GM18517 (cell line): Measurements from ENCODE around the gene ITGAD.
"Not testable (repeated sequence)": the region's sequence is repeated elsewhere in the genome, so short reads cannot be mapped to it uniquely, and the experiment has no call there.

Experiments used
- ATAC-seq: cut with Tn5 transposase; IDR thresholded peaks from one replicate; pipeline ENCODE4 v1.9.1; 2021; ENCODE audit warnings: mild to moderate bottlenecking, moderate library complexity; ENCODE audit not compliant: unreplicated experiment

Gene ITGAD

DNA sequence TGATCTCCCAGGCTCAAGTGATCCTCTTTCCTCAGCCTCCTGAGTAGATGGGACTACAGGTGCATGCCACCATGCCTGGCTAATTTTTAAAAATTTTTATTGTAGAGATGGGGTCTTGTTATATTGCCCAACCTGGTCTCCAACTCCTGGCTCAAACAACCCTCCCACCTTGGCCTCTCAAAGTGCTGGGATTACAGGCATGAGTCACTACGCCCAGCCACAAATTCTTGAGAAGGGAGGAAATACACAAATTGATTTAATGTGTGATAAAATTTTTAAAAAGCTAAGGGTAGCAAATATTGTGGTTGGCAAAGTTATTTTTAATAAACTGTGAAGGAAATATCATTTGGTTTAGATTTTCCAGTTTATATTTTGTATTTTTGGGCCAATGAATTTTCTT lies 9.6 kb downstream of the ITGAD start:
- ATAC-seq: no peak

DNA sequence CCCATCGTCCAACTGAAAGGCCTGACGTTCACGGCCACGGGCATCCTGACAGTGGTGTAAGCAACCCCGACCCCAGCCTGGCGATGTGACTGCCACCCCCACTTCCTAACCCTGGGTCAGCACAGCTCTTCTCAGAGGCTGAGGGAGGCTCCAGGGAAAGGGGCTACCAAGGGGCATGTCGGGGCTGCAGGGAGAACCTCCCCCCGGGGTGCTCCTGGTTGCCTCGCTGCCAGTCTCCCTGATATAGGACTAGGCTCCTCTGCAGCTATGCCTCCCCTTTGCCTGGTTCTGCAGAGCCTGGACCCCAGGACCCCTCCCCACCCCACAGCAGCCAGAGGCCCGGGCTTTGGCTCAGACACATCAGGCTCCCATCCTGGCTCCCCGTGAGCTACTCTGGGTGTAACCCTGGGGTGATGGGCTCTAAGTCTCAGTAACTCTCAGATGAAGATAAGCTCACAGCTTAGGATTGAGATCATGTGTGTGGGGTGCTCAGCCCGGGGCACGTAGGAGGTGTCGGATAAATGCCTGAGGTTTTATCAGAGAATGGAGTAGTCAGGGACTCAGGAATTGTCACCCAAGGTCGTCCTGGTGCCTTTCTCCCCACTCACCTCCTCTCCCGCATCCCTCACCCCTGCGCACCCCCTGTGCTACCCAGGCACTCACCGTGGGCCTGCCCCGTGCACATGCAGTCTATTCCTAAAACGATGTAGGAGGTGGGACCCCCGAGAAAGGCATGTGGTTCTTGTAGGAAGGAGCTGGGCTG lies 10.6 kb downstream of the ITGAD start:
- ATAC-seq: no peak

DNA sequence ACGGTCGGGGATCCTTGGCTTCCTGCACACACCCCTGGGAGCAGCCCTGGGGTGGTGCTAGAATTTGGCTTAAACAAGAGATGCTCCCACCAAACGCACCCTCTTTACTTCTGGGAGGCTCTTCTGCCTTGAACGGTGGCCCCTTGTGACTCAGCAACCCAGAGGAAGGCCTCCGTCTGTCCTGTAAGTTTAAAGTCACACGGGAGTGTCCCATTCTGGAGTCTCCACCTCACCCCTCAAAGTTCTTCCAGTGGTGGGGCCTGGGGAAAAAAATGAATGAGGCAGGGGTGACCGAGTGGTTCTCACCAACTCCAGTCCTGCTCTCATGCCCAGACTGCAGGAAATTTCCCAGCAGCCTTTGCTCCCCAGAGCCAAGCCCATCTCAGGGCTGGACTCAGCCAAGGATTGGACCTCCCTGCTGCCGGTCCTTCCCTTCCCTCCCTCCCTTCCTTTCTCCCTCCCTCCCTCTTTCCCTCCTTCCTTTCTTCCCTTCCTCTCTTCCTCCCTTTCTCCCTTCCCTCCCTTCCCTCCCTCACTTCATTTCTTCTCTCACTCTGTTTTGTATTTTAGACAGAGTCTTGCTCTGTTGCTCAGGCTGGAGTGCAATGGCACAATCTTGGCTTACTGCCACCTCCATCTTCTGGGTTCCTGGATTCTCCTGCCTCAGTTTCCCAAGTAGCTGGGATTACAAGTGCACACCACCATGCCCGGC lies 11.4 kb downstream of the ITGAD start:
- no peak for ATAC-seq

DNA sequence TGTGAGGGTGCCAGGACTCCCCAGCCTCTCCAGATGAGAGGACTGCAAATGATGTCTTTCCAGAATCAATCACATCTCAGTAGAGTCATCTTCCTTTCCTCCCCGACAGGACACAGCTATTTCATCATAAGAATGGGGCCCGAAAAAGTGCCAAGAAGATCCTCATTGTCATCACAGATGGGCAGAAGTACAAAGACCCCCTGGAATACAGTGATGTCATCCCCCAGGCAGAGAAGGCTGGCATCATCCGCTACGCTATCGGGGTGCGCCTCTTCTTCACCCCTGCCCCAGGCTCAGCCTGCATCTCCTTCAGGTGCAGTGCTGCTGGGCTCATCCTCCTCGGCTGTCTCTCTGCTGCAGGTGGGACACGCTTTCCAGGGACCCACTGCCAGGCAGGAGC lies 14.3 kb downstream of the ITGAD start:
- ATAC-seq: no peak

DNA sequence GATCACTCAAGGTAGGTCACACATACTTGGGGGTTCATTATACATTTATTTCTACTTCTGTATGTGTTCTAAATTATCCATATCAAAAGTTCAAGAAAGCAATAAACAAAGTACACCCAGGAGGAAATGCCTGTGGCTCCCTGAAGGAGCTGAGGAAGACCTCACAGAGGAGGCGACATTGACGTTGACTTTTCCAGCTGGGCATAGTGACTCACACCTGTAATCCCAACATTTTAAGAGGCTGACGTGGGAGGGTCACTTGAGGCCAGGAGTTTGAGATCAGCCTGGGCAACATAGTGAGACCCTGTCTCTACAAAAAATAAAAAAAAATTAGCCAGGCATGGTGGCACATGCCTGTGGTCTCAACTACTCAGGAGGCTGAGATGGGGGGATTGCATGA lies 16.3 kb downstream of the ITGAD start:
- ATAC-seq: no peak

DNA sequence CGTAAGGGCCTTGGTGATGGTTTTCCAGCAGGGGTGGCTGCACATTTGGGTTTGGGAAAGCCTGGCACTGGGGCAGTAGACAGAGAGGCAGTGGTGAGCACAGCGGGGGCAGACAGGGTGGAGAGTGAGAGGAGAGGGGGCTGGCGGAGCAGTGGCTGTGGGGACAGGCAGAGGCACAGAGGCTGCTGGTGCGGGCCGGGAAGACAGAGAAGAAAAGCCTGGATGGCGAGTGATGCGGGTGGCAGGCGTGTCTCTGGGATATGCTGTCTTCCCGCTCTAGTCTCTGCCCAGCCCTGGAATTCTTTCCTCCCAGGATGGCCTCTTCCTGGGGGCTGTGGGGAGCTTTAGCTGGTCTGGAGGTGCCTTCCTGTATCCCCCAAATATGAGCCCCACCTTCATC lies 16.9 kb downstream of the ITGAD start:
- no peak for ATAC-seq

DNA sequence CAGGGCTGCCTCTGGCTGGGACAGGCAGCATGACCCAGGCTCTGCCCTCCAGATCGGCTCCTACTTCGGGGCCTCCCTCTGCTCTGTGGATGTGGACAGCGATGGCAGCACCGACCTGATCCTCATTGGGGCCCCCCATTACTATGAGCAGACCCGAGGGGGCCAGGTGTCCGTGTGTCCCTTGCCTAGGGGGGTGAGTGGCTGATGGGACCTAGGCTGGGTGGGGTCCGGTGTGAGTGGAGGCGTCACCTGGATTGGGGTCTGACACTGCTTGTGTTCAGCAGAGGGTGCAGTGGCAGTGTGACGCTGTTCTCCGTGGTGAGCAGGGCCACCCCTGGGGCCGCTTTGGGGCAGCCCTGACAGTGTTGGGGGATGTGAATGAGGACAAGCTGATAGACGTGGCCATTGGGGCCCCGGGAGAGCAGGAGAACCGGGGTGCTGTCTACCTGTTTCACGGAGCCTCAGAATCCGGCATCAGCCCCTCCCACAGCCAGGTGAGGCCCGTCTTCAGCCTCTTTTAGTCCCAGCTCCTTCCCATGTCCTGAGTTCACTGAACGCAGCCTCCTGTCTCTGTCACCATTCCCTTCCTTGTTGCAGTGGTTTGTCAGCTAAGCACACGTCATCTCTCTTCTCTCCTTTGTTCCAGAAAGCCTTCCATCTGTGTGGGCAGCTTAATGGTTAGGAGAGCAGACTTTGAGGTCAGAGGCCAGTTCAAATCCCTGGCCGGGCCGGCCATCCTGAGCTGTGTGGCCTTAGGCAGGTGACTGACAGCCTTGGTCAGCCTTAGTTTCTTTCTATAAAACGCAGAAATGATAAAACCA lies 18.1 kb downstream of the ITGAD start:
- ATAC-seq: no peak

DNA sequence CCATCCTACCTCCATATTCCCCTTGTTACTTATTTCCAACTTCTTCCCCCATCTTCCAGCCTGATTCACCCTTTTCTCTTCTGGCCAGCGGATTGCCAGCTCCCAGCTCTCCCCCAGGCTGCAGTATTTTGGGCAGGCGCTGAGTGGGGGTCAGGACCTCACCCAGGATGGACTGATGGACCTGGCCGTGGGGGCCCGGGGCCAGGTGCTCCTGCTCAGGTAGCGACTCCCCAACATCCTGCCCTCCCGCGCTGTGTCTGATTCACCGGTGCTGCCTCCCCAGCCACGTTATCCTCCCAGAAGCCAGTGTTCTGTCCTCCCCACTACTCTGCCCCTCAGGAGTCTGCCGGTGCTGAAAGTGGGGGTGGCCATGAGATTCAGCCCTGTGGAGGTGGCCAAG lies 19.6 kb downstream of the ITGAD start:
- no peak for ATAC-seq

DNA sequence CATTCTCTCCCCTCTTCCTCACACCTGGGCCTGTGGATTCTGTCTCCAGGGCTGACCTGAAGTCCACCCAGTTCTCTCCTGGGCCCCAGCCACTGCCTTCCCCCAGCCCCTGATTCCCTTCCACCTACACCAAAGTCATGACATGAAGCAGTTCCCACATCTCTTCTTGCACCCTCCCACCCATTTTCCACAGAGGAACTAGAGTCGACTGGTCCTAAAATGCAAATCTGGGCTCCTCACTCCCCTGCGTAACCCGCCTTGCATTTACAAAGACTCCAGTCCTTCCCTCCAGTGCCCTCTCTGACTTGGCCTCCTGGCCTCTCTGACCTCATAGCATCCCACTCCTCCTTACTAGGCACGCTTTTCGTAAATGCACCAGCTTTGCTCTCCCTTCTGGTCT lies 20.2 kb downstream of the ITGAD start:
- ATAC-seq: no peak

DNA sequence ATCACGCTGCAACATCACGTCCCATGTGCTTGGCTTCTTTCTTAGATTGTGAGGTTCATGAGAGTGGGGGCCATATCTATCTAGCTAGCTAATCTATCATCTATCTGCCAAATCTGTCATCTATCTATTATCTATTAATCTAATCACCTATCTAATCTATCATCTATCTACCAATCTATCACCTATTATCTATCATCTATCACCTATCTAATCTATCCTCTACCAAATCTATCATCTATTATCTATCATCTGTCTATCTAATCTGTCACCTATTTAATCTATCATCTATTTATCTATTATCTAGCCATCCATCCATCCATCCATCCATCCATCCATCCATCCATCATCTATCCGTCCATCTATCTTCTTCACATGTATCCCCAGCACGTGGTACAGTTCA lies 20.8 kb downstream of the ITGAD start:
- ATAC-seq: no peak

DNA sequence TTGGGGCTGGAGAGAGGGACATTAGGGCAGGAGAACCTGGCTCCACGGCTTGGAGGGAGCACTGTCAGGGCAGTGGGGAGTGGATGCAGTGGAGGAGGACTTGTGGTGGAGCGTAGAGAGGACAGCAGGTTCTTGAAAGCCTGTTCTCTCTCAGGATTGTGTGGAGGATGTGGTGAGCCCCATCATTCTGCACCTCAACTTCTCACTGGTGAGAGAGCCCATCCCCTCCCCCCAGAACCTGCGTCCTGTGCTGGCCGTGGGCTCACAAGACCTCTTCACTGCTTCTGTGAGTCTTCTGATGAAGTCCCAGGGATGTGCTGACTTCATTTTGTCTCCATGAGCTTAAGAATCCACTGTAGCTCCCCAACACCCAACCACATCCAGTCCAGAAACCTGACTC lies 21.6 kb downstream of the ITGAD start:
- ATAC-seq: no peak

DNA sequence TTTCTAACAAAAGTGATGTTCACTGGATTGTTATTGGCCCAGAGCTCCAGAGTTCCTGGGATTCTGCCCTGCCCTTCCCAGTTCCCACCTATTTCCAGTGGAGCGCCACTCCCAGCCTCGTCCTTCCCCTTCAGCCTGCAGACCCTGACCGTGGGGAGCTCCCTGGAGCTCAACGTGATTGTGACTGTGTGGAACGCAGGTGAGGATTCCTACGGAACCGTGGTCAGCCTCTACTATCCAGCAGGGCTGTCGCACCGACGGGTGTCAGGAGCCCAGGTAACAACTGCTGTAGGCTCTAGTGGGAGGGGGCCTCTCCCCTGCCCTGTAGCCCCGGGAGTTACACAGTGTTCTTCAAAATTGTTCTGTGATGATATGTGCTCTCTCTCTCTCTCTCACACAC lies 23.2 kb downstream of the ITGAD start:
- ATAC-seq: no peak

DNA sequence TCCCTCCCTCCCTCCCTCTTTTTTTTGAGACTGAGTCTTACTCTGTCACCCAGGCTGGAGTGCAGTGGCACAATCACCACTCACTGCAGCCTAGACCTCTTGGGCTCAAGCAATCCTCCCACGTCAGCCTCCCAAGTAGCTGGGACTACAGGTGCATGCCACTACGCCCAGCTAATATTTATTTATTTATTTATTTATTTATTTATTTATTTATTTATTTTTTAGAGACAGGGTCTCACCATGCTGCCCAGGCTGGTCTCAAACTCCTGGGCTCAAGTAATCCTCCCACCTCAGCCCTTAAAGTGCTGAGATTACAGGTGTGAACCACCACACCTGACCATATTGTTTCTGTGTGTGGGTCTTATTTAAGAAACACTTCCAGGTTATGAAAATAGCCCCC lies 23.9 kb downstream of the ITGAD start:
- not testable (repeated sequence) for ATAC-seq

DNA sequence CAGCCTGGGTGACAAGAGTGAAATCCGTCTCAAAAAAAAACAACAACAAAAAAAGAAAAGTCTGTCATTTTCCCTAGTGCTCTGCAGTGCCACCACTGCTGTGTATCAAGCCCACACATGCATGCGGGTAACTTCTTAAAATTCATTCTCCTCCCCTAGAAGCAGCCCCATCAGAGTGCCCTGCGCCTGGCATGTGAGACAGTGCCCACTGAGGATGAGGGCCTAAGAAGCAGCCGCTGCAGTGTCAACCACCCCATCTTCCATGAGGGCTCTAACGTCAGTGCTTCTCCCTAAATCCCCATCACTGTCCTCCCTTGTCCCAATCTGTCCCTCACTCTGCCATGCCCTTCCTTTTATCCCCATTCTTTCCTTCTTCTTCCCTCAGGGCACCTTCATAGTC lies 24.8 kb downstream of the ITGAD start:
- no peak for ATAC-seq

DNA sequence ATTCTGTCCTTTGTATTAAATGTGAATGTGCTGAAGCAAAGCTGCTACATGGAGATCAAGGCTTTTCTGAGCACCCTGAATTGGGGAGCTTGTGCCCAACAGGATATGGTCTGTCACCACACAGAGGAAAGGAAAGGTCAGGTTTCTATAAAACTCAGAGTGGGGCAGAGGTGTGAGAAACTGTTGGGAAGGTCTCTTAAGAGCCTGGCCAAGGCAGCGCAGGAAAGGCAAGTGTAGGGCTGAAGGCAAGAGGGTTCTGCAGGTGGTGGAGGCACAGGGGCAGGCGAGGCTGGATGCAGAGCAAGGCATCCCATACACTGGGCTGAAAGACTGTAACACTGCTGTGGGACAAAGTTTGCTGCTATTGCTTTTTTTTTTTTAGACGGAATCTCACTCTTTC lies 26.9 kb downstream of the ITGAD start:
- no peak for ATAC-seq

DNA sequence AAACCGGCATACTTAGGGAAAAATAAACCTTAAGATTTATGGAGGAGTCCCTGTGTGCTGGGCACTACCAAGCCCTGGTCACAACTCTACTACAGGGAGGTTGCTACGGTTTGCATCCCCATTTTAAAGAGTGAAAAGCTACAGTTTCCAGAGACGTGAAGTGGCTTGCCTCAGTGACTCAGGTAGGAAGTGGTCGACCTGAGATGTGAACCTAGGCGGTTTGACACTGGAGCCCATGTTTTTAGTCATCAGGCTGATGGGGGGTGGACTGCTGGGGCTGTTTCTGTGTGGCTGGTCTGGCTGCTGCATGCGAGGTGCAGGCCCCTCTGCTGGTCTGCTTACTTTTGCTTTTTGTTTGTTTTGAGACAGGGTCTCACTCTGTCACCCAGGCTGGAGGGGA lies 28.5 kb downstream of the ITGAD start:
- ATAC-seq: no peak

DNA sequence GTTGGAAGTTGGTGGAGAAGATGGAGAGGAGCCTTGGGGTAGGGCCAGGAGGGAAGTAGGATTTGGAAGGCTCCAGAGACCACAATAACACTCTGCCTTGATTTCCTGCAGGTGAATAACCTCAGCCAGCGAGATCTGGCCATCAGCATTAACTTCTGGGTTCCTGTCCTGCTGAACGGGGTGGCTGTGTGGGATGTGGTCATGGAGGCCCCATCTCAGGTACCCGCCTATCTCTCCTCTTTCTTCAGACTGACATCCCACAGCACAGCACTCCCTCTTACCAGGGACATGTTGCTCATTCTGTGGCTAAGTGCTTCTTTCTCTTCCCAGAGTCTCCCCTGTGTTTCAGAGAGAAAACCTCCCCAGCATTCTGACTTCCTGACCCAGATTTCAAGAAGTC lies 30.1 kb downstream of the ITGAD start:
- ATAC-seq: no peak

DNA sequence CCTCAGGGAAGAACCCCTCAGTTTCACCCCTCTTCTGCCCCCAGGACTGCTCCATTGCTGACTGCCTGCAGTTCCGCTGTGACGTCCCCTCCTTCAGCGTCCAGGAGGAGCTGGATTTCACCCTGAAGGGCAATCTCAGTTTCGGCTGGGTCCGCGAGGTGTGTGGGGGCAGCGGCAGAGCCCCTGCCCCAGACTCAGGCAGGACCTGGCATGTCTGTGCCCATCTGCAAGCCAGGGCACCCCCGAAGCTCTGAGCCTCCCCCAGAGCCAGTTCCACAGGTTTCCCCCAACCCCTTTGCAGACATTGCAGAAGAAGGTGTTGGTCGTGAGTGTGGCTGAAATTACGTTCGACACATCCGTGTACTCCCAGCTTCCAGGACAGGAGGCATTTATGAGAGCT lies 30.7 kb downstream of the ITGAD start:
- ATAC-seq: no peak

DNA sequence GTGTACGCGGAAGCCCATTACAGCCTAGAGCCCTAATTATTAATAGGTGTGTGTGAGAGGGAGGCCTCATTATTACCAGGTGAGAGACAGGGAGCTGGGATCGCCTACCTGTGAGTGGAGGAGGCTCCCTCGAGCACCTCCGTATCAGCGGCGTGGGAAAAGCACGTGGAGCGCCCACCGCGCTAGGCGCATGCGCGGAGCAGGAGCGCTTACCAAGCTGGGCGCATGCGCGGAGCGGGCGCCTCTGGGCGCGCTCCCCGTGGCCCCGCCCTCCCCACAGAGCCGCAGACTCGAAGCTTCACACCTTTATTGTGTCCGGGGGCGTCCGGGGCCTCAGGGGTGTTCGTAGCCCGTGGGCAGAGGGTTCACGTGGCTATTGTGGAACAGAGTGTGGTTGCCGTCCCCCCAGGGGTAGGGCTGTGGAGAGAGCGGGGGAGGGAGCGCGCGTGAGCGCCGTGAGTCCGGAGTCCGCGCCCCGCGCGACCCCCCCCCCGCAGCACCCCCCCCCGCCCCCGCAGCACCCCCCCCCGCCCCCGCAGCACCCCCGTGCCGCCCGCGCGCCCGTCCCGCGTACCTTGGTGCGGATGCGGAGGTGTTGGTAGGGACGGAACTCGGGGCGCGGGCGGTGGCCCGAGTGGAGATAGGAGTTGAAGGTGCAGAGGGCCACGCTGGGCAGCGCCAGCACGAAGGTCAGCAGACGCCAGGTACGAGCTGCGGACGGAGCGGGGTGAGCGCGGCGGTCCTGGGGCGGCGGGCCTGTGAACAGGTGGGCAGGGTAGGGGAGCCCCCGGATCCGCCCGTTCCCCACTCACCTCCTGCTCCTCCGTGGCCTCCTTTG lies 34.5 kb downstream of the ITGAD start:
- no peak for ATAC-seq

DNA sequence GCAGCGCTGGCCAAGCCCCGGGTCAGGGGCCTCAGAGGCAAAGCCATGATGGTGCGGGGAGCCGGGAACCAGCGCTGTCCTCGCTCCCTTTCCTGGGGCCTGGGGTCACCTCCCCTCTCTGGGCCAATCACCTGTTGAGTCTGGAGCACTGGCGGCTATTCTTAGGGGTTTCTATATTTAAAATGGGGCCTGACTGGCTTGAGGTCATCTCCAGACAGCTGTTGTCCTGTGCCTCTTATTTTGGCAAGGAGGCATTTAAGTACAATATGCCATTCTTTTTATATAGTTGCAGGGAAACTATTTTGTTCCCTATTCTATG lies 35.1 kb downstream of the ITGAD start, which contains the start of gene COX6A2:
Gene COX6A2 (minus strand): TSS at position 82 of the 319 bp plus-strand sequence. CDS start 35 bp downstream, at position 47.
- ATAC-seq: no peak

DNA sequence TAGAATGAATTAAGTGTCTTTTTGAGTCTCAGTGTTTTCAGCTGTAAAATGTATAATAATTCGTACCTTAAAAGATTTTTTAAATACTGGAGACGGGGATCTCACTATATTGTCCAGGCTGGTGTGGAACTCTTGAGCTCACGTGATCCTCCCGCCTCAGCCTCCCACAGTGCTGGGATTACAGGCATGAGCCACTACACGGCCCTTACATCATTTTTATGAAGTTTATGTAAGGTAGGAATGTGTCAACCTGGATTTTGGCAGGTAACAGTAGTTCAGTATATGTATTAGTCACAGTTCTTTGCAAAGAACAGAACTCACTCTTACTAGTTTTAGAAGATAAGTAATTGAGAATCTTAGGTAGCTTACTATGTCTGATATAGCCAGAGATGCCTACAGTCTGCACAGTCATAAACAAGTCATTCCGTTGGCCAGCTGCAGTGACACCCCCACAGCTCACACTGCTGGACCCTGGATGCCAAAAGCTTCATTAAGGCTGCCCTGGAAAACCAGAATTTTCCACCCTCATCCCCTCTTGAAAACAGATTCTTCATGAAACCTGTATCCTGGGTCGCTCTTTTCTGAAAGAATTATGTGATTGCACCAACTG lies 35.6 kb downstream of the ITGAD start:
- no peak for ATAC-seq
